H1 (cell line): Measurements from ENCODE around the gene GLTPD2. TPM values are rescaled to one million over a fixed set of nuclear protein-coding genes. Genes with fewer than 3 reads are reported as not detected.

Experiments
- CHD2 ChIP-seq: IDR thresholded peaks from 2 replicates; pipeline ENCODE4 v1.6.1; 2012; ENCODE audit warnings: low read length, improper control_type of control experiment
- EZH2 ChIP-seq: fragments of 200-600 bp; sonication (generic); IDR thresholded peaks from 2 replicates; pipeline ENCODE4 v1.7.1; 2012; ENCODE audit warnings: low read depth, mild to moderate bottlenecking, moderate library complexity, low read length, inconsistent platforms; ENCODE audit not compliant: severe bottlenecking
- NRF1 ChIP-seq: IDR thresholded peaks from 2 replicates; pipeline ENCODE4 v1.6.1; 2011; ENCODE audit warnings: mild to moderate bottlenecking, low read depth, low read length, improper control_type of control experiment
- PHF8 ChIP-seq: fragments of 200-600 bp; sonication (generic); conservative IDR thresholded peaks from 2 replicates; pipeline ENCODE4 v1.7.1; 2012; ENCODE audit warnings: low read depth, mild to moderate bottlenecking, inconsistent platforms, low read length, moderate library complexity
- POLR2AphosphoS5 ChIP-seq: IDR thresholded peaks from 2 replicates; pipeline ENCODE4 v1.6.1; 2011; ENCODE audit warnings: low read depth, low read length
- SIN3A ChIP-seq, 2 experiments: IDR thresholded peaks in 1 of 2; conservative IDR thresholded peaks in 1 of 2; 2 replicates each; pipeline ENCODE4 v1.6.1; 2011 to 2012; ENCODE audit warnings: low read length in 2 of 2, improper control_type of control experiment in 1 of 2, low read depth in 1 of 2, mild to moderate bottlenecking in 1 of 2
- polyA plus RNA-seq, 7 experiments: library from polyadenylated mRNA; depleted of rRNA in 3 of 7; stranded (reverse) in 5 of 7; unstranded in 2 of 7; fragments of >200 nt in 5 of 7; fragments of 200-250 nt in 2 of 7; gene quantifications; 1 replicate in 5 of 7; 2 replicates in 1 of 7; 4 replicates in 1 of 7; pipeline versions ENCODE4 v1.2.1 to v1.2.3, GENCODE V29; 2011 to 2013; ENCODE audit warnings: missing spikeins in 2 of 7, mixed read lengths in 2 of 7
- total RNA-seq: library from RNA; stranded (reverse); fragmentation: NEBNext Ultra II Directional; extraction: Animal tissue kit (Norgen Biotek cat#: 25700); gene quantifications from 2 replicates; pipeline ENCODE4 v1.2.1, GENCODE V29; 2021
- TF ChIP-seq, protein P1 (sequence below): fragments of 300-600 bp; sonication (generic); IDR thresholded peaks from 2 replicates; pipeline ENCODE4 v1.7.1; 2012; ENCODE audit warnings: low read length, moderate library complexity, mild to moderate bottlenecking, inconsistent platforms; ENCODE audit not compliant: insufficient replicate concordance
- TF ChIP-seq, protein P2 (sequence below): IDR thresholded peaks from 2 replicates; pipeline ENCODE4 v1.6.1; 2011; ENCODE audit warnings: low read depth, mild to moderate bottlenecking, low read length; ENCODE audit not compliant: insufficient read depth

GLTPD2 gene
- total and polyA plus RNA-seq, 2 of the 8 experiments (the other 6 are each of a cell fraction or from before 2014, with no cell fraction given): not detected

DNA sequence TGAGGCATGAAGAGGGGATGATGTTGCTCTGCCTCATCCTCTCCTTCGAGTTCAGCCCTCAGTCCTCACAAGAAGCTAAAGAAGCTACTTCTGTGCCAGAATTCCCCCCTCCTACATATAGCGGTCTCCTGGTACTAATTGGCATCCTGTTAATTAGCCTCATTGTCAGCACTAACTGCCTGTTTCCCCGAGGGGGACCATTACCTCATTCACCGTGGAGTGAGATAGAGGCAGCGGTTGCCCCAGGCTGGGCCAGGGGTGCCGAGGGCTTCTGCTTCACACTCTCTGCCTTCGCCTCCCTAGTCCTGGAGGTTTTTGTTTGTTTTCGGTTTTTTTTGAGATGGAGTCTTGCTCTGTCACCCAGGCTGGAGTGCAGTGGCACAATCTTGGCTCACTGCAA lies 38.6 kb downstream of the GLTPD2 start (continued):
- TF ChIP-seq, protein P1, sequence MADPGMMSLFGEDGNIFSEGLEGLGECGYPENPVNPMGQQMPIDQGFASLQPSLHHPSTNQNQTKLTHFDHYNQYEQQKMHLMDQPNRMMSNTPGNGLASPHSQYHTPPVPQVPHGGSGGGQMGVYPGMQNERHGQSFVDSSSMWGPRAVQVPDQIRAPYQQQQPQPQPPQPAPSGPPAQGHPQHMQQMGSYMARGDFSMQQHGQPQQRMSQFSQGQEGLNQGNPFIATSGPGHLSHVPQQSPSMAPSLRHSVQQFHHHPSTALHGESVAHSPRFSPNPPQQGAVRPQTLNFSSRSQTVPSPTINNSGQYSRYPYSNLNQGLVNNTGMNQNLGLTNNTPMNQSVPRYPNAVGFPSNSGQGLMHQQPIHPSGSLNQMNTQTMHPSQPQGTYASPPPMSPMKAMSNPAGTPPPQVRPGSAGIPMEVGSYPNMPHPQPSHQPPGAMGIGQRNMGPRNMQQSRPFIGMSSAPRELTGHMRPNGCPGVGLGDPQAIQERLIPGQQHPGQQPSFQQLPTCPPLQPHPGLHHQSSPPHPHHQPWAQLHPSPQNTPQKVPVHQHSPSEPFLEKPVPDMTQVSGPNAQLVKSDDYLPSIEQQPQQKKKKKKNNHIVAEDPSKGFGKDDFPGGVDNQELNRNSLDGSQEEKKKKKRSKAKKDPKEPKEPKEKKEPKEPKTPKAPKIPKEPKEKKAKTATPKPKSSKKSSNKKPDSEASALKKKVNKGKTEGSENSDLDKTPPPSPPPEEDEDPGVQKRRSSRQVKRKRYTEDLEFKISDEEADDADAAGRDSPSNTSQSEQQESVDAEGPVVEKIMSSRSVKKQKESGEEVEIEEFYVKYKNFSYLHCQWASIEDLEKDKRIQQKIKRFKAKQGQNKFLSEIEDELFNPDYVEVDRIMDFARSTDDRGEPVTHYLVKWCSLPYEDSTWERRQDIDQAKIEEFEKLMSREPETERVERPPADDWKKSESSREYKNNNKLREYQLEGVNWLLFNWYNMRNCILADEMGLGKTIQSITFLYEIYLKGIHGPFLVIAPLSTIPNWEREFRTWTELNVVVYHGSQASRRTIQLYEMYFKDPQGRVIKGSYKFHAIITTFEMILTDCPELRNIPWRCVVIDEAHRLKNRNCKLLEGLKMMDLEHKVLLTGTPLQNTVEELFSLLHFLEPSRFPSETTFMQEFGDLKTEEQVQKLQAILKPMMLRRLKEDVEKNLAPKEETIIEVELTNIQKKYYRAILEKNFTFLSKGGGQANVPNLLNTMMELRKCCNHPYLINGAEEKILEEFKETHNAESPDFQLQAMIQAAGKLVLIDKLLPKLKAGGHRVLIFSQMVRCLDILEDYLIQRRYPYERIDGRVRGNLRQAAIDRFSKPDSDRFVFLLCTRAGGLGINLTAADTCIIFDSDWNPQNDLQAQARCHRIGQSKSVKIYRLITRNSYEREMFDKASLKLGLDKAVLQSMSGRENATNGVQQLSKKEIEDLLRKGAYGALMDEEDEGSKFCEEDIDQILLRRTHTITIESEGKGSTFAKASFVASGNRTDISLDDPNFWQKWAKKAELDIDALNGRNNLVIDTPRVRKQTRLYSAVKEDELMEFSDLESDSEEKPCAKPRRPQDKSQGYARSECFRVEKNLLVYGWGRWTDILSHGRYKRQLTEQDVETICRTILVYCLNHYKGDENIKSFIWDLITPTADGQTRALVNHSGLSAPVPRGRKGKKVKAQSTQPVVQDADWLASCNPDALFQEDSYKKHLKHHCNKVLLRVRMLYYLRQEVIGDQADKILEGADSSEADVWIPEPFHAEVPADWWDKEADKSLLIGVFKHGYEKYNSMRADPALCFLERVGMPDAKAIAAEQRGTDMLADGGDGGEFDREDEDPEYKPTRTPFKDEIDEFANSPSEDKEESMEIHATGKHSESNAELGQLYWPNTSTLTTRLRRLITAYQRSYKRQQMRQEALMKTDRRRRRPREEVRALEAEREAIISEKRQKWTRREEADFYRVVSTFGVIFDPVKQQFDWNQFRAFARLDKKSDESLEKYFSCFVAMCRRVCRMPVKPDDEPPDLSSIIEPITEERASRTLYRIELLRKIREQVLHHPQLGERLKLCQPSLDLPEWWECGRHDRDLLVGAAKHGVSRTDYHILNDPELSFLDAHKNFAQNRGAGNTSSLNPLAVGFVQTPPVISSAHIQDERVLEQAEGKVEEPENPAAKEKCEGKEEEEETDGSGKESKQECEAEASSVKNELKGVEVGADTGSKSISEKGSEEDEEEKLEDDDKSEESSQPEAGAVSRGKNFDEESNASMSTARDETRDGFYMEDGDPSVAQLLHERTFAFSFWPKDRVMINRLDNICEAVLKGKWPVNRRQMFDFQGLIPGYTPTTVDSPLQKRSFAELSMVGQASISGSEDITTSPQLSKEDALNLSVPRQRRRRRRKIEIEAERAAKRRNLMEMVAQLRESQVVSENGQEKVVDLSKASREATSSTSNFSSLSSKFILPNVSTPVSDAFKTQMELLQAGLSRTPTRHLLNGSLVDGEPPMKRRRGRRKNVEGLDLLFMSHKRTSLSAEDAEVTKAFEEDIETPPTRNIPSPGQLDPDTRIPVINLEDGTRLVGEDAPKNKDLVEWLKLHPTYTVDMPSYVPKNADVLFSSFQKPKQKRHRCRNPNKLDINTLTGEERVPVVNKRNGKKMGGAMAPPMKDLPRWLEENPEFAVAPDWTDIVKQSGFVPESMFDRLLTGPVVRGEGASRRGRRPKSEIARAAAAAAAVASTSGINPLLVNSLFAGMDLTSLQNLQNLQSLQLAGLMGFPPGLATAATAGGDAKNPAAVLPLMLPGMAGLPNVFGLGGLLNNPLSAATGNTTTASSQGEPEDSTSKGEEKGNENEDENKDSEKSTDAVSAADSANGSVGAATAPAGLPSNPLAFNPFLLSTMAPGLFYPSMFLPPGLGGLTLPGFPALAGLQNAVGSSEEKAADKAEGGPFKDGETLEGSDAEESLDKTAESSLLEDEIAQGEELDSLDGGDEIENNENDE: no peak
- TF ChIP-seq, protein P2, sequence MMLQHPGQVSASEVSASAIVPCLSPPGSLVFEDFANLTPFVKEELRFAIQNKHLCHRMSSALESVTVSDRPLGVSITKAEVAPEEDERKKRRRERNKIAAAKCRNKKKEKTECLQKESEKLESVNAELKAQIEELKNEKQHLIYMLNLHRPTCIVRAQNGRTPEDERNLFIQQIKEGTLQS: no peak
- no peak for TF ChIP-seq PHF8
- TF ChIP-seq SIN3A (conservative IDR thresholded peaks at IDR 0.05 in 1 of 2, IDR thresholded peaks at IDR 0.05 in 1 of 2; ENCODE audit: low read depth in 1 of 2, low read length in 2 of 2): no peak
- no peak for TF ChIP-seq NRF1
- no peak for TF ChIP-seq POLR2AphosphoS5
- TF ChIP-seq EZH2: no peak
- TF ChIP-seq CHD2: no peak
- TF ChIP-seq, all 59 proteins: peak for 0
